Activated T-cell treated with anti-CD3 and anti-CD28 coated beads for 48 hours (primary cell): Measurements from ENCODE around the gene IMMT.

Source experiments
- DNase-seq: peaks from one replicate; pipeline ENCODE4 v3.0.0-alpha.2; 2020; ENCODE audit warnings: low read depth

IMMT gene

DNA sequence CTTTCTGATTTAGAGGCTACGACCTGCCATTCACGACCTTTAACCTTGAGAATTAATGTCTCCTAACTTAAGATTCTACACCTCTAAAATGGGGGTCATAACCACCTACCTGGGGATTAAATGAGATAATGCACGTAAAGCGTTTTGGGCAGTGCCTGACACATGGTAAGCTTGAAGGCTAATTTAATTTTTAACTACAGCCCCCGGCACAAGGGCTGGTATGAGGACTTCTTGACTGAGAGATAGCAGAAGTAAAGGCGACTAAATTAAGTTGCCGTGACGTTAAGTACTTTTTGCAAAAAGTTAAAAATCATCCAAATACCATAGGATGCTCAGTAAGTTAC is 4.5 kb upstream of the IMMT start:
- DNase-seq = no peak

GRCh38 chr2:86195808-86196387 is 636 bp upstream of the IMMT start:
- no peak for DNase-seq

GRCh38 chr2:86194751-86195054 is 559 bp downstream of the IMMT start:
- DNase-seq = no peak

DNA sequence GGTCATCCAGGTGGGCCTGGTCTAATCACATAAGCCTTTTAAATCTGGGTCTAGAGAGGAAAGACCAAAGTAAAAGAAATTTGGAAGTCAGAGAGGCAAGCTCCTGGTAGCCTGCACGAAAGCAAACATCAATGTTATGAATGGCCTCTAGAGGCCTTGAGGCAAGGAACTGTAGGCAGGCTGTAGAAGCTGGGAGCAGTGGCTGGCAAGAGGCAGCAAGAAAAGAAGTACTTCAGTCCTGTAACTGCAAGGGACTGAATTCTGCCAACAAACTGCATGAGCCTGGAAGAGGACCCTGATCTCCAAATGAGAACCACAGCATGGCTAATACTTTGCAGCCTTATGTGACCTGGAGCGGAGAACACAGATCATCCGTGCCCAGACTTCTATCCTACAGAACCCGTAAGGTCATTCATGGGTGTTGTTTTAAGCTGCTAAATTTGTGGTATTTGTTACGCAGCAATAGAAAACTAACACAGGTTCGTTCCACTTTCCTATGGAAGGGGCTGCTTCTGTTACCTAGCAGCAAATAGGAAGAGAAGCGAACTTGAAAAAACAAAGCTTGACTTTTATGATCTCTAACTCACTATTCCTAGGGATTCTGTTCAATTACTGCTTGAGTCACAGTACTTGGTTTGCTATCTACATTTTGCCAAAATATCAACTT is 1.2 kb downstream of the IMMT start:
- DNase-seq = no peak

- DNase-seq = no peak
These were observed 5.4 kb downstream of the IMMT start for GRCh38 chr2:86189782-86190416.

DNA sequence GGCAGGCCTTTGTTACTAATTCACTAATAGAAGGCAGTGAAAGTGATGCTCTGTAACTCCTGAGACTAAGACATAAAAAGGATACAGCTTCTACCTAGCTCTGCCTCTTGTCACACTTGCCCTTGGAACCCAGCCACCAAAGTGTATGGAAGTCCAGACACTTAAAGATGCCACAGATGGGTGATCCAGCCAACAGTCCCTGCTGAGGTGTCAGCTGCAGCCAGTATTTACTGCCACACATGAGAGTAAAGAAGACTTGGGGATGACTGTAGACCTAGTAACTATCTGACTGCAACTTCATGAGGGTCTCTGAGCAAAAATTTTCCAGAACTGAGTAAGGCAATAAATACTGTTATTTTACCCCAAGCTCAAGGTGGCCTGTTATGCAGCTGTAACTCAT is 8.8 kb downstream of the IMMT start:
- DNase-seq = no peak

DNA sequence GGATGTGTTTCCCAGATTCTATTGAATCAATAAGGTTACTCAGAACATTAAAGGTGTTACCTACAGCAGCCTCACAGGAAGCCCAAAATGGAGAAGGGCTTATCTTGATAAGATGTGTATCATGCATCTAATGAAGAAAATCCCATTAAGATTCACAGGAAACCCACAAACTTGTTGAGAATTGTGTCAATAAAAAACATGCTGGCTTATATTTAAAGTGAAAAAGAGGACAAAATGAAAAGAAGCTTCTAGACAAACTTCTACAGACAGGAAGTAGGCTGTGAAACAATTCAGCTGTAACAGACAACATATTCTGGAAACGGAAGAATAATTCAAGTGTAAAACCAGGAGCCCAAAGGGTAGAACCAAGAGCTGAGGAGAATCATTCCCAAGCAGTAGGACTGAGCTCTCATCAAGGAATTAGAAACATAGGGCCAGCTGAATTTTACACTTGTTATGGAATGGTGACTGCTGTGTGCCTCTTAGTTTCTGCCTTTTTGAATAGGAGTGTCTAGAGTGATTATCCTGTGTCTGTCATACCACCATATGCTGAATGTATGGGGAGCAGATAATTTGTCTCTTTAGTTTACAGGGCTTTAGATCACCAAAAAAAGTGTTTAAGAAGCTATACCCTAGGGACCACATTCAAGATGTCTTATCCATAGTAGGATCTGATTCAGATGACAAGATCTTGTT is 9.6 kb downstream of the IMMT start:
- DNase-seq = no peak

DNA sequence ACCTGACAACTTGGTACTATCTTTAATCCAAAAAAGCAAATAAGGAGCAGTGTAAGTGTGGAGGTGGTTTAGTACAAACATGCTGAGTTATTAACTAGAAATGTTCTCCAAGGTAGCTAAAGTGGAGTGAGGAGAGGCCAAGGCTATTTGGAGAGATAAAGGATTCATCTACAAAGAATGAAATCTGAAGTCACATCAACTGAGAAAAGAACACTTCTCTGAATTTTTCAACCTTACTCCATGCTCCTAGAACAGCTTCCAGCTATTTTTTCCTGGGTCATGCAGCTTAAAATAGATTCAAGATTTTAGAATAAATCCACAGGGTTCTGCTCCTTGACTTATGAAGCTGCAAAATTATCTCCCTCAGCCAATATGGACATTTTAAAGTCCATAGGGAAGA is 18.7 kb downstream of the IMMT start:
- DNase-seq = no peak

DNA sequence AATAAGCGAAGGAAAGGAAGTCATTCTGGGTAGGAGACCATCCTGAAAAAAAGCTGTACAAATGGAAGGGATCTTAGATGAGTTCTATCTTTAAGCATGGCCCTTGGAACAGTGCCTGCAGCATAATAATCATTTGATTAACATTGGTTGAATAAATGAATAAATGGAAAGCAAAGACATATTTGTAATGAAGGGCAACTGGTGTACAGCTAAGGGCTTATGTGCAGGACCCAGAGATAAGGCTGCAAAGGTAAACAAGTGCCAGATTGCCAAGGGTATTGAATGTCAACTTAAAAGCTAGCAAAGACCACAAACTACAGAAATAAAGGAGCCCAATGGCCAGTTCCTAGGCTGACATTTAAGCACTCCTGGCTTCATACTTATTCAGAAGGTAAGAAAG is 19.4 kb downstream of the IMMT start:
- no peak for DNase-seq

DNA sequence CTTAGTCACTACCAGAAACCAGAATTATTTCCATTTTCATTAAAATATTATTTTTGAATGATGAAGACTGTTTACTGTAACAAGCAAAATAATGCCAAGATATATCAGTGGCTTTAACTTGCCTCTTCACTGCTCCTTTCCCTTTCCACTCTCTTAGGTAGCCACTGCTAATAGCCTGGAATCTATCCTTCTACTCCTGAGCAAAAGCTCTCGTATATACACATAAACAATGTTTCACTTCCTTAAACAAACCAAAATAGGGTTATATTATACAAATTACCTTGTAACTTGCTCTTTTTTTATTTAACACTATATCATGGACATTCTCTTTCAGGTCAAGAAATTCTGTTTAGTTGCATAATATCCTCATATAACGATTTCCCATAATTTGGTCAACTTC is 20.8 kb downstream of the IMMT start:
- no peak for DNase-seq

DNA sequence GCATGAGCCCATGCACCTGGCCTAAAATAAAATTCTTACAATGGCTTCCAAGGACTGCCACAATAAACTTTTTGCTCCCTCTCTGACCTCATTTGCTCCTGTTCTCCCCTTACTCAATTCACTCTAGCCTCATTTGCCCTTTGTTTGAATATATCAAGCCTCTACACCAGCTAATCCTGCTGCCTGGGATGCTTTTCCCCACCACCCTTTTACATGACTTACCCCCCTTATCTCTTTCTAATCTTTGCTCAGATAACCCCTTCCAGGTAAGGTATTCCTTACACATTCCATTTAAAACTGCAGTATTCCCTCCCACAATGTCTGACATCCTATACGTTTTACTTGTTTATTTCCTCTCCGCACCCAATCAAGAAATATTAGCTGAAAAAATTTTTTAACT is 22.7 kb downstream of the IMMT start:
- DNase-seq = no peak

- no peak for DNase-seq
These were observed 24.0 kb downstream of the IMMT start for GRCh38 chr2:86171295-86171694.

- no peak for DNase-seq
These were observed 24.8 kb downstream of the IMMT start for GRCh38 chr2:86170449-86170848.

- DNase-seq = no peak
These were observed 34.9 kb downstream of the IMMT start for GRCh38 chr2:86160156-86160952.

DNA sequence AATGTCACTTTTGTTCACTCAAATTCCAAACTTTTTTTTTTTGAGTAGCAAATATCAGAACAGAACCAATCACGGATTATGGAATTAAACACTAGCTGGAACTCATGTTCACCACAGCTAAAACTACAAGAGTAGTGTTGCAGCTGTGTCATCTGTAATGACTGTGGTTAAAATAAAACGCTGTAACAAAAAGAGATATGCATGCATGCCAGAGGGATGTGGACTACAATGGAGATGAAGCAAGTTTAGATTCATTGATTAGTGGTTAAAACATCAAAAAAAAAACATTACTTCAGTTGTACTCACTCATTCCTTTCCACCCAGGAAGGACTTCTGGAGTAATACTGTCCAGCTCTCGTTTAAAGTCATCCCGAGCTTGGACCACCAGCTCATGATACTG is 37.0 kb downstream of the IMMT start:
- no peak for DNase-seq

GRCh38 chr2:86157009-86157556 is 38.2 kb downstream of the IMMT start:
- no peak for DNase-seq

DNA sequence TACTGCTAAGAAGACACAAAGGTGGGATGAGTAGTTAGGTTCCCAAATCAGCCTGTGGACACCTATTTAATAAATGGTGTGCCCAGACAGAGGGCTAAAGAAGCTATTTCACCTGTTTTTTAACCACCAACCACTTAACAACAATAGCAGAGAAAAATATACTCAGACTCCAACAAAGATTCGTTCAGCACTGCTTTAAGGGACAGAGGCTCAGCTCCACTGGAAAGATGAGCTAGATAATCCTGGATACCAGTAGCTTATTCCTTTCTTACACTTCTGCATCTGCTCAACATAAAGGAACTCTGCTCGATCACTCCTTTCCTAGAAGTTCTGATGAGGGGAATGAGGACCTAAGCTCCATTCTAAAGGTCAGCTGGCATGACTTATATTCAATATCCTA is 44.8 kb downstream of the IMMT start:
- no peak for DNase-seq

DNA sequence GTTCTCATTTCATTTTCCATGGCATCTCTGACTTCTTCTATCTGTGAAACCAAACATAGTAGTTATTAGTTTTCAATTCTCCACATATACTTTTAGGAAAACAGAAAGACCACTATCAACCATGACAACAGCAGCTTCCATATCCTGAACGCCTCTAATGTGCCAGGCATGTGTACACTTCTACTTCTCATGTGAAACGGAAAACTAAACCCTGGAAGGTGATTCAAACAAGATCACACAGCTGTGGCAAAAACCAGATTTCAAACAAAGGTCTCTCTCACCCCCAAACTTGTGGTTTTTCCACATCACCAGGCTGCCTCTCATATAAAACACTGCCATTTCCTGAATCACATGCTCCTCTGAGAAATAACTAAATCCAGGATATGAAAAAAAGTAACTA is 47.5 kb downstream of the IMMT start:
- no peak for DNase-seq

GRCh38 chr2:86143926-86144685 is 51.2 kb downstream of the IMMT start:
- no peak for DNase-seq

DNA sequence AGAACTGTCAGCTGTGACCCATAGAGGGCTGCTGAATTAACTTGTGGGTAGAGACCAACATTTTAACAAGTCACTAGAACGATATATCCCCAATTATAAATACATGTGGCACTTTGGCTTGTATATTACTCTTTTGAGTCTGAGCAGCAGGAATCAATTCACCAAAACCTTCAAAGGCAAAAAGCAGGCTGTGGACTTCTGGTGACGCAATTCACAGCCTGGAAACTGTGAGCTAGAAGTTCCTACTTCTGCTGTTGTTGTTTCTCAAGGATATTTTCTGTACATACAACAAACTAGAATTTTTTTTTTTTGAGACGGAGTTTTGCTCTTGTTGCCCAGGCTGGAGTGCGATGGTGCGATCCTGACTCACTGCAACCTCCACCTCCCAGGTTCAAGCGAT is 52.0 kb downstream of the IMMT start:
- no peak for DNase-seq

DNA sequence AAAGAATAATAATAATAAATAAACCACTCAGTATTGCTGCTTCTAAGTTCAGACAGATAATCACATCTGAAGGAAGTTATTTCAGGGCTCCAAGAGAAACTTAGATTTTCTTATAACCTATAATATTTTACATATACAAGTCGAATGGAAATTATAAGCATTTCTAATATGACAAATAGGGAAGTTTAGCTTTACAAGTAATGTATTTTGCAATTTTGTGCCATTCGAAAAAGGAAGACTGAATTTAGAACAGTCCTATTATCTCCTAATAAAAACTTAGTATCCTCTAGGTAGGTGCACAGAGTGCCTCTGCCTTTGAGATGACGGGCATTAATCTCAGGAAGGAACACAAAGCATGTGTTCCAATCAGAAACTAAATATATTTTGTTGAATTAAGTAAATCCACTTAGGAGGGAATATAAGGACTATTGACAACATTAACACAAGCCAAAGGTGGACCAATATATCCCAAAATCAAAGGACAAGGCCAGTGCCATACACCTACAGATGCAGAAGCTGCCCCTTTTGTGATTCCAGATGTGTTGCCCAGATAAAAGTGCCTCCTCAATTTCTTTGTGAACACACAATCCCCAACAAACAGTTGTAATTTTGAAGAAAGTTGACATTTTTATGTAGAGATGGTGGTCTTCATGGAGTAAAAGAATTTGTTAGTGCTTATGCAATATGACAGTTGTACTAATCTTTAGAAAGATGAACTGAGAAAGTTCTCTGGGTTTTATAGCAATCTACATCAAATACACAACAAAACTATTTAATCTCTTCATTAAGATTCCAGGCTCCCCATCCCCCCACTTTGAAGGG is 52.6 kb downstream of the IMMT start:
- no peak for DNase-seq
